Lower lobe of right lung (tissue), 2 donors: ENCODE data around the gene LRRTM1. TPM values are rescaled to one million over a fixed set of nuclear protein-coding genes. Genes with fewer than 3 reads are reported as not detected.

Source experiments
- ATAC-seq, 2 donors: fragments of 200-7000 bp; cut with Tn5 transposase; one replicate each; pipeline ENCODE4 v1.9.1; 2020 to 2022; ENCODE audit warnings: mild to moderate bottlenecking in 2 of 2, moderate library complexity in 2 of 2
- DNase-seq: peaks from one replicate; pipeline ENCODE4 v3.0.0-alpha.2; 2020
- H3K27ac ChIP-seq: fragments of 200-600 bp; one replicate; pipeline ENCODE4 v1.8.0; 2022
- H3K27me3 ChIP-seq: fragments of 200-600 bp; one replicate; pipeline ENCODE4 v1.8.0; 2022; ENCODE audit warnings: low read depth
- H3K36me3 ChIP-seq: fragments of 200-600 bp; one replicate; pipeline ENCODE4 v1.8.0; 2022; ENCODE audit warnings: mild to moderate bottlenecking
- H3K4me1 ChIP-seq: fragments of 200-600 bp; one replicate; pipeline ENCODE4 v1.8.0; 2022
- H3K4me3 ChIP-seq: fragments of 200-600 bp; one replicate; pipeline ENCODE4 v1.8.0; 2022; ENCODE audit warnings: mild to moderate bottlenecking
- H3K9me3 ChIP-seq: fragments of 200-600 bp; one replicate; pipeline ENCODE4 v1.8.0; 2022
- intact Hi-C: fragments of 100-400 bp; cut with DNase I; formaldehyde crosslinking; loops from one replicate; pipeline ENCODE4 v1.11.0; 2022
- total RNA-seq: library from RNA; stranded (reverse); fragmentation: NEBNext Ultra II Directional; extraction: Animal tissue kit (Norgen Biotek cat#: 25700); gene quantifications from one replicate; pipeline ENCODE4 v1.2.1, GENCODE V29; 2021
- TF ChIP-seq, protein P1 (sequence below): fragments of 200-600 bp; IDR thresholded peaks from one replicate; pipeline ENCODE4 v1.8.0; 2022; ENCODE audit warnings: antibody characterized with exemption, mild to moderate bottlenecking
- donor health status: DM: no; HTN: yes; CAD: no; lungs with severe emphysema.

Gene LRRTM1
- total RNA-seq, 1 donor from 2014 or later: not detected

DNA sequence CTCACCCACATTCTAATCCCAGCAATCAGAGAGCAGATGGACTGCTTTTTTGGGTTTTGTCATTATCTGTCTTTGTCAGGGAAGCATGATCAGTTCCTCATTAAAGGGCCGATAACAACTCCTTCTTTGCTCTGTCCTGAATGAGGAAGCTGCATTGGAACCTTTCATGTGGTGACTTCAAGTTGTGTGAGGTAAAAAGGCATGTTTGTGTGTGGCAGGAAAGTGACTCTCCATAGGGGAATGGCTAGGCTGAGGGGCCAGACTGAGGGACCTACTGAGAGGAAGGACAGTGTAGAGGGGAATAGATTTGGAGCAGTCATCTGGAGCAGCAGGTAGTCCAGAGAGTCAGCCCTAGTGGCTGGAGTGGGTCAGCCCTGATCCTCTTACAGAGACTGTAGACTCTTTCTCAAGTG lies 23.6 kb upstream of the LRRTM1 start:
- DNase-seq (no peak), ATAC-seq (no peak)
- Histone ChIP-seq H3K4me1 (no peaks in the 10 kb centered on the region), H3K36me3 (no peaks in the 10 kb centered on the region), H3K27me3 (peaks cover 4% of the 10 kb centered on the region), H3K27ac (no peak overlapping the region), H3K9me3 (no peaks in the 10 kb centered on the region), H3K4me3 (no peak overlapping the region)
- TF ChIP-seq, protein P1, sequence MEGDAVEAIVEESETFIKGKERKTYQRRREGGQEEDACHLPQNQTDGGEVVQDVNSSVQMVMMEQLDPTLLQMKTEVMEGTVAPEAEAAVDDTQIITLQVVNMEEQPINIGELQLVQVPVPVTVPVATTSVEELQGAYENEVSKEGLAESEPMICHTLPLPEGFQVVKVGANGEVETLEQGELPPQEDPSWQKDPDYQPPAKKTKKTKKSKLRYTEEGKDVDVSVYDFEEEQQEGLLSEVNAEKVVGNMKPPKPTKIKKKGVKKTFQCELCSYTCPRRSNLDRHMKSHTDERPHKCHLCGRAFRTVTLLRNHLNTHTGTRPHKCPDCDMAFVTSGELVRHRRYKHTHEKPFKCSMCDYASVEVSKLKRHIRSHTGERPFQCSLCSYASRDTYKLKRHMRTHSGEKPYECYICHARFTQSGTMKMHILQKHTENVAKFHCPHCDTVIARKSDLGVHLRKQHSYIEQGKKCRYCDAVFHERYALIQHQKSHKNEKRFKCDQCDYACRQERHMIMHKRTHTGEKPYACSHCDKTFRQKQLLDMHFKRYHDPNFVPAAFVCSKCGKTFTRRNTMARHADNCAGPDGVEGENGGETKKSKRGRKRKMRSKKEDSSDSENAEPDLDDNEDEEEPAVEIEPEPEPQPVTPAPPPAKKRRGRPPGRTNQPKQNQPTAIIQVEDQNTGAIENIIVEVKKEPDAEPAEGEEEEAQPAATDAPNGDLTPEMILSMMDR: no peak
- intact Hi-C loops: no loop called here

DNA sequence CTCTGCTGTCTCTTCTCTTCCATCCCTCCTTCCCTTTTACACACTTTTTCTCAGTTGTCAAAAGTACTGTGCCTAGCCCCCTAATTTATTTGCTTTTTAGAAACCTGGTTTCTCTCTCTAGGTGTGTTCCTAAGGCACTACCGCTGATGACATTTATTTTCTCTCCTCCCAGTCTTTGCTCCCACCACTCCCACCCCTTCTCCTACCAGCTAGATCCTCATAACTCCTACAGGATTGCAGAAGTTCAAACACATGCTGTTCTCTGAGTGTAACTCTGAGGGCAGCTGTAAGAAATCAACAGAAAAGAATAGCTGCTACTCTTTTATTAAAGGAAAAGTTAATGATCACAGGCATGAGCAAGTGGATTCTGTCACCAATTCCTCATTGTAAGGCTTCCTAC lies 22.3 kb upstream of the LRRTM1 start:
- intact Hi-C loops: no loop called here
- Histone ChIP-seq H3K27ac (no peak overlapping the region), H3K4me3 (no peak overlapping the region), H3K27me3 (peaks cover 7% of the 10 kb centered on the region), H3K36me3 (no peaks in the 10 kb centered on the region), H3K9me3 (no peaks in the 10 kb centered on the region), H3K4me1 (no peaks in the 10 kb centered on the region)
- no peak for ATAC-seq
- DNase-seq: no peak
- TF ChIP-seq, protein P1: no peak

DNA sequence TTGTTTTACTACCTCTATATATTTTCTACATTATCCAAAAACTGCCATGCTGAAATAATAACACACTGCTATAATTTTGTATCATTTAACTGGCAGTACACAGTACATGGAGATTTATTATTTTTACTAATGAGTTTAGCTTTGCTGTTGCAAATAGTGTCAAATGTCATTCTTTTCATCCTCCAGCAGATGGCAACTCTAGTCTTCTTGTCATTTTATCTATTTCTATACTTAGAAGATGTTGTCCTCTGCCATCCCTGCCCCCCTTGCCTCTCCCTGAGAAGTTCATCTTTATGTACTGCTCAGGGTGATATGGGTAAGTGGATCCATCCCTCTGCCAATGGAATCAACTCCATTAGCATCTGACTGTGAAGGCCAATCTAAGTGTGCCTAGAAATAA lies 21.7 kb upstream of the LRRTM1 start:
- ATAC-seq: no peak
- intact Hi-C loops: no loop called here

DNA sequence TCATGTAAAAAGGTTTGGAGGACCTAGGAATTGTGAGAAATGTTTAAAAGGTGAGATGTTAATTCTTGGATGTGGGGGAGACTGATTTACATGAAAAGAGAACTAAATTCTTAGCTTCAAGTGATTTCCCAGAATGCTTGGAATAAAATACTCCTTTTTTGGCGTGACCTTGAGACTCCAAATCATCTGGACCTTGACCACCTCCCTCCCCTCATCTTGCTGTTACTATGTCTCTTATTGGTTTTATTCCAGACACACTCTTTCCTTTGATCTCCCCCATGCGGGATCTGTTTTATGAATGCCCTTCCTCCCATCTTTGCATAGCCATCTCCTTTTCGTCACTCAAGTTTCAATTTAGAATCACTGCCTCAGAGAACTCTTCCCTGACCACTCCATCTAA lies 20.0 kb upstream of the LRRTM1 start:
- TF ChIP-seq, protein P1: no peak
- ATAC-seq: no peak
- DNase-seq: no peak
- Histone ChIP-seq H3K27ac (no peak overlapping the region), H3K4me3 (no peak overlapping the region), H3K4me1 (no peaks in the 10 kb centered on the region), H3K36me3 (no peaks in the 10 kb centered on the region), H3K27me3 (peaks cover 16% of the 10 kb centered on the region), H3K9me3 (no peaks in the 10 kb centered on the region)
- intact Hi-C loops: no loop called here

More for the DNA sequence above, 21.7 kb upstream of the LRRTM1 start:
- TF ChIP-seq, protein P1: peak; percentile 20
- Histone ChIP-seq H3K27me3 (peaks cover 13% of the 10 kb centered on the region), H3K4me3 (no peak overlapping the region), H3K36me3 (no peaks in the 10 kb centered on the region), H3K9me3 (no peaks in the 10 kb centered on the region), H3K4me1 (no peaks in the 10 kb centered on the region), H3K27ac (no peak overlapping the region)
- DNase-seq: no peak

DNA sequence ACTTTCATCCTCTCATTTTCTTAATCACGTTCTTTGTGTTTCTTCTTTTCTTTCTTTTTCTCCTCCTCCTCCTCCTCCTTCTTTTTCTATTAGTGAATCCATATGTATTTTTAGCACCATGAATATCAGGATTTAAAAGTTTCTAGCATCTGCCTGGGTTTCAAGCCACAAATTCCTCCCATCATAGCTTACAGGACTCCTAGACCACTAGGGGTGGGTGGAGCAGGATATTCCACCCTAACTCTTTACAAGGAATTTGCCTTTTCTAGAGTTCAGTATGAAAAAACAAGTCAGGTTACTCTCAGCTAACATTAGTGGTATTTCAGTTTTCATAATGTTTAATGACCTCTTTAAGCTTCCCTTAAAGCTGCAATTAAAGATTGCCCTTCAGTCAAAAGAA lies 19.1 kb upstream of the LRRTM1 start:
- no peak for DNase-seq
- ATAC-seq: no peak
- H3K36me3 ChIP-seq: no peaks in the 10 kb centered on the region
- H3K9me3 ChIP-seq: no peaks in the 10 kb centered on the region
- H3K4me3 ChIP-seq: no peak overlapping the region
- H3K27me3 ChIP-seq: peaks cover 16% of the 10 kb centered on the region
- TF ChIP-seq, protein P1: no peak
- H3K4me1 ChIP-seq: no peaks in the 10 kb centered on the region
- intact Hi-C loops: no loop called here
- no peak overlapping the region for H3K27ac ChIP-seq

DNA sequence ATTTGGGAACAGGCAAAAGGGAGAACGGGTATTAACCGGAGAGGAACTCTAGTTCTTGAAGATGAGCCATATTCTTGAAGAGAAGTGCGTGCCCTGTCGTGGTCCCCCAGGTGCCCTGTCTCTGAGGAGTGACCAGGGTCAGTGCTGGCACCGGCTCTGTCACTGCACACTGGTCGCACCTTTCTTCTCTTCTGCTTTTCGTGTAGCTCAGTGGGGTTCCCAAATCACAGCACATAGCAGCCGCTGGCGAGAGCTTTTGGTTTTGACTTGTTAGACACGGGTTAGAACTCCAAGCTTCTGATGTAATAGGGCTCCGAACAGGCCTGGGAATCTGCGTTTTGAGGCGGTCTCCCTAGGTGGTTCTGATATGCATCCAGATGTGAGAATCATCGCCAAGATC lies 18.4 kb upstream of the LRRTM1 start:
- Histone ChIP-seq H3K27me3 (peaks cover 16% of the 10 kb centered on the region), H3K27ac (no peak overlapping the region), H3K4me3 (no peak overlapping the region), H3K4me1 (no peaks in the 10 kb centered on the region), H3K9me3 (no peaks in the 10 kb centered on the region), H3K36me3 (no peaks in the 10 kb centered on the region)
- ATAC-seq (no peak), DNase-seq (no peak)
- intact Hi-C loops: no loop called here
- TF ChIP-seq, protein P1: no peak
